Adipose tissue (tissue), 3 donors: ENCODE measurements around the gene UHRF2. TPM values are rescaled to one million over a fixed set of nuclear protein-coding genes. Genes with fewer than 3 reads are reported as not detected.
"Not testable (repeated sequence)": the region's sequence is repeated elsewhere in the genome, so short reads cannot be mapped to it uniquely, and the experiment has no call there.

Experiments used
- H3K27ac ChIP-seq: one replicate; pipeline ENCODE4 v1.5.1; 2013; ENCODE audit warnings: low read depth, low read length
- WGBS, 3 donors: extraction: QIAGEN DNeasy Blood & Tissue Kit; methylation state at CpG; one replicate each; pipeline ENCODE4 v1.1.7; 2013; 5-methylcytosine and 5-hydroxymethylcytosine counted together
- polyA plus RNA-seq, 3 donors: library from polyadenylated mRNA; stranded (reverse); fragments of 200-250 nt; gene quantifications; one replicate each; pipeline ENCODE4 v1.2.3, GENCODE V29; 2013
- donor health status: healthy with polysubstance abuse.
- donor health status: Bipolar disorder and iron deficiency.
- donor health status: healthy.

Gene UHRF2
- polyA plus RNA-seq, 3 donors = 11.7 to 14.5 (median 12.8) TPM

DNA sequence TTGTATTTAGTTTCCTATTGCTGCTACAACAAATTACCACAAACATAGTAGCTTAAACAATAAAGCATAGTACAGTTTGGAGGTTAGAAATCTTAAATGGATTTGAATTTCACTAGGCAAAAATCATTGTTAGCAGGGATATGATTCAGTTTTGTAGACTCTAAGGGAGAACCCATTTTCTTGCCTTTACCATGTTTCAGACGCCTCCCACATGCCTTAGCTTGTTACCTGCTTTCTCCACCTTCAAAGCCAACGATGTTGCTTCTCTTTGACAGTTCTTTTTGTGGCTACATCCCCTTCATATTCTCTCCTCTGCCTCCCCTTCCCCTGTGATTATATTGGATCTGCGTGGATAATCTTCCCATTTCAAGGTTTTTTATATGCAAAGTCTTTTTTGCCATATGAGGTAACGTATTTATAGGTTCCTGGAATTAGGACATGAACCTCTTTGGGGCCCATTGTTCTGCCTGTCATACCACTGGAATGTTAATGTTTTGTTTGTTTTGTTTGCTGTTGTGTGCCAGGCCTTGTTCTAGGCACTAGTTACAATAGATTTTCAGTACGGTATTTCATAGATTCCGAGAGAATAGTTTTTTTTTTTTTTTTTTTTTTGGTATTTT, 54.1 kb downstream of the UHRF2 start:
- 87 to 95% (median 92%) methylated on average over 6 of the region's 6 CpGs for WGBS, 3 donors
- H3K27ac ChIP-seq = no peak overlapping the region

GRCh38 chr9:6471231-6471850, 58.3 kb downstream of the UHRF2 start:
- no peak overlapping the region for H3K27ac ChIP-seq
- WGBS, 3 donors = 77 to 98% (median 93%) methylated on average over 2 of the region's 2 CpGs

GRCh38 chr9:6473151-6473550, 60.2 kb downstream of the UHRF2 start:
- no peak overlapping the region for H3K27ac ChIP-seq
- WGBS, 3 donors = 91 to 99% (median 95%) methylated on average over 2 of the region's 2 CpGs

DNA sequence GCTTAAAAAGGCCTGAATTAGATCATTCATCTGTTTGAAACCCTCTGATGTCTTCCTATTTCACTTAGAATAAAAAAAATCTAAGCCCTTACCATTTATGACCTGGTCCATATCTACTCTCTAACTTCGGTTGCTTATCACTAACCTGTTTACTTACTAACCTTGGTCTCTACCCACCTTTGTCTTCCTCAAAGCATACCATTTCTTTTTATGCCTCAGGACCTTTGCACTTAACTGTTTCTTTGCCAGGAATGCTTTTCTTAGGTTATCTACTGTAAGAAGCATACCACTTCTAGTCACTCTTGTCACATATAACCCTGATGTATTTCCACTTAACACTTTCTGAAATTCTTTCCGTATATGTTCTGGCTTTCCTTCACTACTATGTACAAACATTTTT, 67.0 kb downstream of the UHRF2 start:
- 41 to 86% (median 85%) methylated on average over 2 of the region's 2 CpGs for WGBS, 3 donors
- no peak overlapping the region for H3K27ac ChIP-seq

- WGBS, 3 donors = 91 to 100% (median 97%) methylated on average over 2 of the region's 2 CpGs
- no peak overlapping the region for H3K27ac ChIP-seq
Measured at GRCh38 chr9:6484210-6484609, 71.2 kb downstream of the UHRF2 start.

- no peak overlapping the region for H3K27ac ChIP-seq
- WGBS, 3 donors = 94 to 97% (median 97%) methylated on average over 7 of the region's 7 CpGs
Measured at GRCh38 chr9:6488395-6488794, 75.4 kb downstream of the UHRF2 start.

DNA sequence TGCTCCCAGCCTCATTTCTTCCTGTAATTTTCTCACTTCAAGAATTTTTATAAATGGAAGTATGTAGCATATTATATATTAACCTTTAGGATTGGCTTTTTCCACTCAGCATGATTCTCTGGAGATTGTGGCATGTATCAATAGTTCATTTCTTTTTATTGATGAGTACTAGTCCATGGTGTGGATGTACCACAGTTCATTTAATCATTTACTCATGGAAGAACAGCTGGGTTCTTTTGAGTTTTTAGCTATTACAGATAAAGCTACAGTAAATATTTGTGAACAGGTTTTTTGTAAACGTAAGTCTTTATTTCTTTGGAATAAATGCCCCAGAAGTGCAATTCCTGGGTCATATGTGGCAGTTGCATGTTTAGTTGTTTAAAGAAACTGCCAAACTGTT, 76.1 kb downstream of the UHRF2 start:
- 63 to 98% (median 81%) methylated on average over 1 of the region's 1 CpG for whole genome bisulfite sequencing, 3 donors
- no peak overlapping the region for H3K27ac ChIP-seq

GRCh38 chr9:6490863-6491262, 77.9 kb downstream of the UHRF2 start:
- 84 to 100% (median 98%) methylated on average over 2 of the region's 2 CpGs for WGBS, 3 donors
- H3K27ac ChIP-seq = no peak overlapping the region

DNA sequence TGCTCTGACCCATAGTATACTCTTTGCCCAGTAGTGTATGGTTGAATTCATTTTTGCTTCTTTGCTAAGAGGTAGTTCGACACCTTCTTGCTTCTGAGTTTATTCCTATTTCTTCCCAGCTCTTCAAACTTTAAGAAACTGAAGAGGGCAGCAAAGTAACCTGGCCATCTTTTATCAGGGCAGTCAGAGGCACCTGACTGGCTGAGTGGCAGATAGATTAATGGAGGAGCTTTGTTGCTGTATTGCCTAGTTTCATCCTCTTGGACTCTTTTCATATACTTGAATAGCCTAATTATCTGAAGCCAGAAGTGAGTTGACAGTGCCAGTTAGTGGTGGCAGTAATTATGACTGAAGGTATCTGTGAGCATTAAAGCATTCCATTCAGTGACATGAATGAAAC, 82.5 kb downstream of the UHRF2 start:
- no peak overlapping the region for H3K27ac ChIP-seq
- WGBS, 3 donors = 91 to 97% (median 97%) methylated on average over 1 of the region's 1 CpG

GRCh38 chr9:6498982-6499381, 86.0 kb downstream of the UHRF2 start:
- H3K27ac ChIP-seq = no peak overlapping the region
- WGBS, 3 donors = 94 to 98% (median 97%) methylated on average over 1 of the region's 1 CpG

GRCh38 chr9:6501526-6502210, 88.7 kb downstream of the UHRF2 start:
- WGBS, 3 donors = 66 to 89% (median 87%) methylated on average over 2 of the region's 2 CpGs
- no peak overlapping the region for H3K27ac ChIP-seq

GRCh38 chr9:6502399-6502798, 89.4 kb downstream of the UHRF2 start:
- 77 to 97% (median 94%) methylated on average over 3 of the region's 3 CpGs for WGBS, 3 donors
- no peak overlapping the region for H3K27ac ChIP-seq

DNA sequence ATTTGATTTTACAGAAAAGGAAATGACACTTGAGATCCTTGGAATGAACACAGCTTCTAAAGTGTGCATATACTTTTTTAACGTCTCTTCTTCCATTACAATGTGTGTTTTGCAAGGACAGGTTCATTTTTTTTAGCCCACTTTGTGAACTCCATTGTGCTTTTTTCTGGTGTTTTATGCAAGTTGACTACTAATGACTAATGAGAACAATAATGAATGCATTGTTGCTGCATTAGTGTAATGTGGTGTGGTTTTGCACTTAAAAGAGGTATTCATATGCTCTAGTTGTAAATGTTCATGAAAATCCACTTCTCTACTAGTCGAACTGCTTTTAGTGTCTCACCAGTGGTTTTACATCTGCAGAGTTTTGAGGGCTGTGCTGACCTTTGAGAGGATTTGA, 93.6 kb downstream of the UHRF2 start:
- no peak overlapping the region for H3K27ac ChIP-seq
- WGBS, 3 donors = 80 to 85% (median 84%) methylated on average over 2 of the region's 2 CpGs

- no peak overlapping the region for H3K27ac ChIP-seq
- 71 to 83% (median 76%) methylated on average over 3 of the region's 3 CpGs for WGBS, 3 donors
Measured at GRCh38 chr9:6512085-6512657, 99.2 kb downstream of the UHRF2 start.

- WGBS, 3 donors = 96 to 98% (median 98%) methylated on average over 4 of the region's 4 CpGs
- no peak overlapping the region for H3K27ac ChIP-seq
Measured at GRCh38 chr9:6522263-6522662, 109.3 kb downstream of the UHRF2 start.

DNA sequence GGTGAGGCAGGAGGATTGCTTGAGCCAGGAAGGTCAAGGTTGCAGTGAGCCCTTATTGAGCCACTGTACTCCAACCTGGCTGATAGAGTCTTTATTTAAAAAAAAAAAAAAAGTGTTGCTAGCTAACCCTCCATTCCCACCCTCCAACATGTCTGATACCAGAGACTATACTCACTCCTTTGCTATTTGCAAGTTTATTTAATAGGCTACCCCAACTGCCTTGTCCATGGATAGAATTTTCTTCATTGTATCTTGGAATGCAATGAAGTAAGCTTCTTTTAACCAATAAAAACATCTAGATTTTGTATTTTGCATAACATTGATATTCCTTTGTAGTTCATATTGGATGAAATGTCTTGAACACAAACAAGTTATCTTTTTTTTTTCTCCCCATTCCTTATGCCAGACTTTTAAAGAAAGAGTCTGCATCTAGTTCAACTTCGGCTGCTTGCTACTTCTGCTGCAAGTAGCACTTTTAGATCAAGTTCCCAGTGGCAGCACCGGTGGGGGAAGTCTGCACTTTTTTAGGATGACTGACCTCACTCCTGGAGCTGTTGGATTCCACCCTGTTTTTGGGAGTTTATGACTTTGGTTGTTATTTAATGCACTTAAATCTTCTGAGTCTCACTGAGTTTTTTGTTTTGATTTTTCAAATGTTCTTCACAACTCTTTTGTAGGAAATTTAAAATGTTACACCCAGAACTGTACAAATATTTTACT, 112.5 kb downstream of the UHRF2 start:
- 48 to 70% (median 51%) methylated on average over 2 of the region's 2 CpGs for WGBS, 3 donors
- H3K27ac ChIP-seq = no peak overlapping the region

GRCh38 chr9:6535594-6535993, 122.6 kb downstream of the UHRF2 start:
- no peak overlapping the region for H3K27ac ChIP-seq
- 90 to 96% (median 94%) methylated on average over 3 of the region's 3 CpGs for WGBS, 3 donors

GRCh38 chr9:6538666-6539071, 125.7 kb downstream of the UHRF2 start:
- WGBS, 3 donors = 36 to 61% (median 61%) methylated on average over 3 of the region's 3 CpGs

DNA sequence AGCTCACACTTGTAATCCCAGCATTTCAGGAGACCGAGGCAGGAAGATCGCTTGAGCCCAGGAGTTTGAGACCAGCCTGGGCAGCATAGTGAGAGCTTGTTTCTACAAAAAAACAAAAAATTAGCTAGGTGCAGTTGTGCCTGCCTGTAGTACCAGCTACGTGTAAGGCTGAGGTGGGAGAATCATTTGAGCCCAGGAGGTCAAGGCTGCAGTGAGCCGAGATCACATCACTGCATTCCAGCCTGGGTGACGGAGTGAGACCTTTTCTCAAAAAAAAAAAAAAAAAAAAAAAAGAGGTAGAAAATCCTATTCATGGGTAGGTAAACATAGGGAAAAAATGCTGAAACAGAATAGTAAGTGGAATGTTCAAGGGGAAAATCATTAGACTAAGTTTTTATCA, 129.6 kb downstream of the UHRF2 start:
- 83 to 92% (median 87%) methylated on average over 5 of the region's 5 CpGs for WGBS, 3 donors
- not testable (repeated sequence) for H3K27ac ChIP-seq

More at GRCh38 chr9:6538666-6539071, 125.7 kb downstream of the UHRF2 start:
- no peak overlapping the region for H3K27ac ChIP-seq
